ENCODE measurements around the gene ITCH. TPM values are rescaled to one million over a fixed set of nuclear protein-coding genes. Genes with fewer than 3 reads are reported as not detected.

ITCH gene
- total and polyA plus RNA-seq, 2 experiments from 2014 or later = 22.1 to 61.2 TPM

DNA sequence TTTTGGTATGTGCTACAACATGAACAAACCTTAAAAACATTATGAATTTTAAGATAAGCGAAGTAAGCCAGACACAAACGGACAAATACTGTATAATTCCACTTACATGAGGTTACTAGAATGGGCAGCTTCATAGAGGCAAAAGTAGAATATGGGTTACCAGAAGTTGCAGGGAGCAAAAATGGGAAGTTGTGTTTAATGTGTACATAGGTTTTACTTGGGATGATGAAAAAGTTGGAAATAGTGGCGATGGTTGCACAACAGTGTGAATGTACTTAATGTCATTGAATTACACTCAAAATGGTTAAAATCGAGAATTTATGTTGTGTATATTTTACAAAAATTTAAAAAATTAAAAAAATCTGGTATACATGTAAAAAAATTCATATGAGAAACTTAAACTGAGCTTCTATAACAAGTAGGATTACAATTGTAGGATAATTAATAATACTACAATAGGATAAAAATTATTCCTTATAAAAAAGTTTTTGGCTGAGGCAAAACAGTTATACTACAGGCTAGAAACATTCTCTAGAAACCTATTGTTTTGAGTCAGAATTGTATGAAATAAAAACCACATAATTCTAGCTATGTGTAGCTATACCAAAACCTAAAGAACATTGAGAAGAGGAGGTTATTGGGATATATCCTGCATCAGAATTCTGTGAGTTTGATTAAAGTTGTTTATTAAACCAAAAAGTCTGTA is 128.3 kb downstream of the ITCH start:
- 97% methylated on average over 4 of the region's 4 CpGs for WGBS (ENCODE audit: low lambda C conversion rate, missing lambda C conversion rate)
- Histone ChIP-seq H3K27me3 (no peaks in the 10 kb centered on the region), H3K36me3 (replicated peaks; ENCODE audit: insufficient read depth, low read depth) (no peaks in the 10 kb centered on the region)

DNA sequence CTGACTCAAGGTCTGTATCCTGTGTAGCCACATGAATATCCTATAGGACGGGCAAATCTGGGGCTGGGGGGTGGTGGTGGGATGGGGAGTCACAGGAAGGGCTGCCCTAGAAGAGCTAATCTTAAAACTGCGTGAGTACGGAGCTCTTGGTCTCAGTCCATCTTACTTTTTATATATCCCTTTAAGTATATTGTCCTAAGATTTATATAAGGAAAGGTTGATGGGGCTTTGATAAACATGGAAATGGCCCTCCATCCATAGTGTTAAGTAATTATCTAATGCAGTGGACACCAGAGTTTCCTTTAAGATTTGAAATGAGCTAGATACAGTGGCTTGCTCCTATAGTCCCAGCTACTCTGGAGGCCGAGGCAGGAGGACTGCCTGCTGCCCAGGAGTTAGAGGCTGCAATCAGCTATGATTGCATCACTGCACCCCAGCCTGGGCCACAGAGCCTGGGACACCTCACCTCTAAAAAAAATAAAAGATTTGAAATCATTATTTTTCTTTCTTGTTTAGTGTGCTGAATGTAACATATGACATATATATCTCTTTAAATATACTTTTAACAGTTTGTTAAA is 128.9 kb downstream of the ITCH start:
- H4K20me1 ChIP-seq (ENCODE audit: insufficient read depth, poor library complexity, severe bottlenecking) = peaks cover 5% of the 10 kb centered on the region
- no peaks in the 10 kb centered on the region for H3K9me2 ChIP-seq (replicated peaks; ENCODE audit: insufficient read depth)
- no peak overlapping the region for H3K4me3 ChIP-seq
- no peak overlapping the region for H2AFZ ChIP-seq
- H3K27ac ChIP-seq = no peak overlapping the region
- DNase-seq (ENCODE audit: low spot score) = no peak
- TF ChIP-seq EZH2 (IDR thresholded peaks at IDR 0.05; ENCODE audit: borderline replicate concordance) (no peak), EZH2phosphoT487 (IDR thresholded peaks at IDR 0.05; ENCODE audit: low read depth, severe bottlenecking, unreplicated experiment) (no peak)
- TF ChIP-seq, protein P1, sequence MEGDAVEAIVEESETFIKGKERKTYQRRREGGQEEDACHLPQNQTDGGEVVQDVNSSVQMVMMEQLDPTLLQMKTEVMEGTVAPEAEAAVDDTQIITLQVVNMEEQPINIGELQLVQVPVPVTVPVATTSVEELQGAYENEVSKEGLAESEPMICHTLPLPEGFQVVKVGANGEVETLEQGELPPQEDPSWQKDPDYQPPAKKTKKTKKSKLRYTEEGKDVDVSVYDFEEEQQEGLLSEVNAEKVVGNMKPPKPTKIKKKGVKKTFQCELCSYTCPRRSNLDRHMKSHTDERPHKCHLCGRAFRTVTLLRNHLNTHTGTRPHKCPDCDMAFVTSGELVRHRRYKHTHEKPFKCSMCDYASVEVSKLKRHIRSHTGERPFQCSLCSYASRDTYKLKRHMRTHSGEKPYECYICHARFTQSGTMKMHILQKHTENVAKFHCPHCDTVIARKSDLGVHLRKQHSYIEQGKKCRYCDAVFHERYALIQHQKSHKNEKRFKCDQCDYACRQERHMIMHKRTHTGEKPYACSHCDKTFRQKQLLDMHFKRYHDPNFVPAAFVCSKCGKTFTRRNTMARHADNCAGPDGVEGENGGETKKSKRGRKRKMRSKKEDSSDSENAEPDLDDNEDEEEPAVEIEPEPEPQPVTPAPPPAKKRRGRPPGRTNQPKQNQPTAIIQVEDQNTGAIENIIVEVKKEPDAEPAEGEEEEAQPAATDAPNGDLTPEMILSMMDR (IDR thresholded peaks at IDR 0.05; ENCODE audit: poor library complexity) = no peak
- H3K79me2 ChIP-seq = peaks cover 28% of the 10 kb centered on the region
- no peaks in the 10 kb centered on the region for H3K27me3 ChIP-seq
- H3K9me3 ChIP-seq (ENCODE audit: low read depth) = no peaks in the 10 kb centered on the region
- H3K36me3 ChIP-seq (replicated peaks; ENCODE audit: insufficient read depth, low read depth) = no peaks in the 10 kb centered on the region
- 98% methylated on average over 4 of the region's 4 CpGs for WGBS (ENCODE audit: low lambda C conversion rate, missing lambda C conversion rate)
- H3K4me2 ChIP-seq = no peak overlapping the region
- no peaks in the 10 kb centered on the region for H3K4me1 ChIP-seq (ENCODE audit: insufficient read depth)

More for the DNA sequence above, 128.3 kb downstream of the ITCH start:
- Histone ChIP-seq H3K27ac (no peak overlapping the region), H3K4me3 (no peak overlapping the region), H3K79me2 (peaks cover 24% of the 10 kb centered on the region), H3K9me3 (ENCODE audit: low read depth) (no peaks in the 10 kb centered on the region), H4K20me1 (ENCODE audit: insufficient read depth, poor library complexity, severe bottlenecking) (peaks cover 5% of the 10 kb centered on the region), H3K4me2 (no peak overlapping the region), H3K9me2 (replicated peaks; ENCODE audit: insufficient read depth) (no peaks in the 10 kb centered on the region), H2AFZ (no peak overlapping the region), H3K4me1 (ENCODE audit: insufficient read depth) (no peaks in the 10 kb centered on the region)
- TF ChIP-seq EZH2 (IDR thresholded peaks at IDR 0.05; ENCODE audit: borderline replicate concordance) (no peak), EZH2phosphoT487 (IDR thresholded peaks at IDR 0.05; ENCODE audit: low read depth, severe bottlenecking, unreplicated experiment) (no peak)
- TF ChIP-seq, protein P1 (IDR thresholded peaks at IDR 0.05; ENCODE audit: poor library complexity) = no peak
- DNase-seq (ENCODE audit: low spot score) = no peak

DNA sequence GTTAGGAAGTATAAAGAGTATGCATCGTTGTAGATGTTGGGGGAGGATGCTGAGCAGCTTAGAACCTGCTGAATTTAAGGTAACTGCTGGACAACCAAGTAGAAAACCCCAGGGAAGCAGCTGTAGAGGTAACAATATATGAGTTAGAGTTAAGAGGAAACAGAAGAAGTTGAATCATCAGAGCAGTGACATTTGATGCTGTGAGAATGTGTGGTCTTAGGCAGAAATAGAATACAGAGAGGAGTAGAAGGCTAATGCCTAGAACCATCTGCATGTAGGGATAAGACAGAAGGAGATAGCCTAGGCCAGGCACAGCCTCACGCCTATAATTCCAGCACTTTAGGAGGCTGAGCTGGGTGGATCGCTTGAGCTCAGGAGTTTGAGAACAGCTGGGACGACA is 130.6 kb downstream of the ITCH start:
- Histone ChIP-seq H3K27me3 (no peaks in the 10 kb centered on the region), H2AFZ (no peak overlapping the region), H3K4me1 (ENCODE audit: insufficient read depth) (no peaks in the 10 kb centered on the region), H4K20me1 (ENCODE audit: insufficient read depth, poor library complexity, severe bottlenecking) (peaks cover 5% of the 10 kb centered on the region), H3K36me3 (replicated peaks; ENCODE audit: insufficient read depth, low read depth) (no peaks in the 10 kb centered on the region), H3K9me2 (replicated peaks; ENCODE audit: insufficient read depth) (no peaks in the 10 kb centered on the region), H3K9me3 (ENCODE audit: low read depth) (no peaks in the 10 kb centered on the region), H3K27ac (no peak overlapping the region), H3K4me2 (no peak overlapping the region), H3K79me2 (peaks cover 42% of the 10 kb centered on the region), H3K4me3 (no peak overlapping the region)
- DNase-seq (ENCODE audit: low spot score) = no peak
- TF ChIP-seq EZH2 (IDR thresholded peaks at IDR 0.05; ENCODE audit: borderline replicate concordance) (no peak), EZH2phosphoT487 (IDR thresholded peaks at IDR 0.05; ENCODE audit: low read depth, severe bottlenecking, unreplicated experiment) (no peak)
- TF ChIP-seq, protein P1 (IDR thresholded peaks at IDR 0.05; ENCODE audit: poor library complexity) = no peak
- 97% methylated on average over 4 of the region's 4 CpGs for WGBS (ENCODE audit: low lambda C conversion rate, missing lambda C conversion rate)
